ENCODE results near the gene MED9.

DNA sequence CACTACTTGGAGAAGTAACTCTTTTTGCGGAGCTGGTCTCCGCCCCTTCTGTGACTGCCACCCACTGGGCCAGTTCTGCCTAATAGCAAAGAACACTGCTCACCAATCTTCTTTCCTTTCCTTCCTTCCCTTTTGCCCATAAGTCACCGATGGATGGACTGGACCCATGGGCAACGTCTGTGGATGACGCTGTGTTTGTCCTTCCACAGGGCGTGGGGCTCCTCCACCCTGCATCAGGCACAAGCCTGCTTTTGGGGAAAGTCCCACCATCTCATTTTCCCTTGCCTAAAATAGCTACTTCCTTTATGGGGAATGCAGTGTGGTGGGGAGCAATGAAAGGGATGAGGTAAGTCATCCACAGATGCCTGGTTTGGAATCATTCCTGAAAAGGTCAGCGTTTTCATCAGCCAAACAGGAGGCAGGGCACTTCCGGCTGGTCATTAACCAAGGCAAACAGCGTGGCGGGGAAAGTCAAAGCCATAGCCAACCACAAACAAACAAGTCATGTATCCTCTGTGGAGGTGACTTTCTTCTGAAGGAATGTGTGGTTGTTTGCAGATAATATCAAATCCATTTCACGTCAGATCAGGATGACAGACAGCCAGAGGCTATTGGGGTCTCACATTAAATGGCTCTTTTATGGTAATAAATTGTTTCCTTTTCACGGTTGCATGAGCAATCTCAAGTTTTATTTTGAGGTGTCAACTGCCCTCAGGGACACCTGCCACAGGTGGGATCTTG is 30.7 kb upstream of the MED9 start:
- no peak for TF ChIP-seq POLR2A (IDR thresholded peaks at IDR 0.05; ENCODE audit: low read length)
- TF ChIP-seq GATA1 (IDR thresholded peaks at IDR 0.05; ENCODE audit: low read depth, low read length): no peak

Measured in erythroblast (primary cell).